Measurements from ENCODE around the gene YPEL3. TPM values are rescaled to one million over a fixed set of nuclear protein-coding genes. Genes with fewer than 3 reads are reported as not detected.

Gene YPEL3
- total and polyA plus RNA-seq, 2 donors (not counting 3 experiments of a cell fraction or from before 2014, with no cell fraction given), result 46.1 to 78.0 TPM

DNA sequence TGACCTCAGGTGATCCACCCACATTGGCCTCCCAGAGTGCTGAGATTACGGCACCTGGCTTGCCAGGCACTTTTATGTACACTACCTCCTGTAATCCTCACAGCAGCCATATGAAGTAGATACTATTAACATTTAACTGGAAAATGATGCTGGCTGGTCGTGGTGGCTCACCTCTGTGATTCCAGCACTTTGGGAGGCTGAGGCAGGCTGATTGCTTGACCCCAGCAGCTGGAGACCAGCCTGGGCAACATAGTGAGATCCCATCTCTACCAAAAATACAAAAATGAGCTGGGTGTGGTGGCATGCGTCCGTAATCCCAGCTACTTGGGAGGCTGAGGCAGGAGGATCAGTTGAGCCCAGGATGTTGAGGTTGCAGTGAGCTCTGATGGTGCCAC lies 29.0 kb upstream of the YPEL3 start:
- no peaks in the 10 kb centered on the region for H3K9me1 ChIP-seq (replicated peaks; ENCODE audit: control insufficient read depth, extremely low read depth, insufficient read depth, low read length)
- H3K27me3 ChIP-seq (ENCODE audit: control insufficient read depth in 2 of 2, insufficient read depth in 2 of 2, low read length in 2 of 2), result no peaks in the 10 kb centered on the region
- FAIRE-seq, result no peak
- peaks cover 14% of the 10 kb centered on the region for H3K4me1 ChIP-seq (ENCODE audit: control insufficient read depth, extremely low read depth, insufficient read depth, low read length)
- no peak overlapping the region for H3K9ac ChIP-seq (replicated peaks; ENCODE audit: extremely low read depth, insufficient read depth, low read length)
- TF ChIP-seq MYC (IDR thresholded peaks at IDR 0.05; ENCODE audit: low read depth, low read length) (no peak), POLR2A (IDR thresholded peaks at IDR 0.05; ENCODE audit: low read depth, low read length) (no peak), POLR2AphosphoS5 (IDR thresholded peaks at IDR 0.05; ENCODE audit: insufficient read depth, low read depth, low read length) (no peak), EZH2 (IDR thresholded peaks at IDR 0.05; ENCODE audit: borderline replicate concordance, low read depth, low read length, severe bottlenecking) (no peak), GATA2 (IDR thresholded peaks at IDR 0.05; ENCODE audit: insufficient read depth, insufficient read length, low read depth, low read length) (no peak), JUN (IDR thresholded peaks at IDR 0.05; ENCODE audit: borderline replicate concordance, insufficient read depth, insufficient read length, low read depth) (no peak), FOS (IDR thresholded peaks at IDR 0.05; ENCODE audit: borderline replicate concordance, insufficient read depth, low read length) (no peak)
- TF ChIP-seq, protein P1, sequence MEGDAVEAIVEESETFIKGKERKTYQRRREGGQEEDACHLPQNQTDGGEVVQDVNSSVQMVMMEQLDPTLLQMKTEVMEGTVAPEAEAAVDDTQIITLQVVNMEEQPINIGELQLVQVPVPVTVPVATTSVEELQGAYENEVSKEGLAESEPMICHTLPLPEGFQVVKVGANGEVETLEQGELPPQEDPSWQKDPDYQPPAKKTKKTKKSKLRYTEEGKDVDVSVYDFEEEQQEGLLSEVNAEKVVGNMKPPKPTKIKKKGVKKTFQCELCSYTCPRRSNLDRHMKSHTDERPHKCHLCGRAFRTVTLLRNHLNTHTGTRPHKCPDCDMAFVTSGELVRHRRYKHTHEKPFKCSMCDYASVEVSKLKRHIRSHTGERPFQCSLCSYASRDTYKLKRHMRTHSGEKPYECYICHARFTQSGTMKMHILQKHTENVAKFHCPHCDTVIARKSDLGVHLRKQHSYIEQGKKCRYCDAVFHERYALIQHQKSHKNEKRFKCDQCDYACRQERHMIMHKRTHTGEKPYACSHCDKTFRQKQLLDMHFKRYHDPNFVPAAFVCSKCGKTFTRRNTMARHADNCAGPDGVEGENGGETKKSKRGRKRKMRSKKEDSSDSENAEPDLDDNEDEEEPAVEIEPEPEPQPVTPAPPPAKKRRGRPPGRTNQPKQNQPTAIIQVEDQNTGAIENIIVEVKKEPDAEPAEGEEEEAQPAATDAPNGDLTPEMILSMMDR (IDR thresholded peaks at IDR 0.05; ENCODE audit: extremely low read depth in 1 of 2, insufficient read depth in 1 of 2, low read depth in 1 of 2, low read length in 2 of 2), result no peak
- TF ChIP-seq, protein P2, sequence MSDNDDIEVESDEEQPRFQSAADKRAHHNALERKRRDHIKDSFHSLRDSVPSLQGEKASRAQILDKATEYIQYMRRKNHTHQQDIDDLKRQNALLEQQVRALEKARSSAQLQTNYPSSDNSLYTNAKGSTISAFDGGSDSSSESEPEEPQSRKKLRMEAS (IDR thresholded peaks at IDR 0.05; ENCODE audit: insufficient read depth, insufficient read length), result no peak
- H3K79me2 ChIP-seq (ENCODE audit: control insufficient read depth, insufficient read depth, low read length), result peaks cover 5% of the 10 kb centered on the region
- no peaks in the 10 kb centered on the region for H3K9me3 ChIP-seq (replicated peaks; ENCODE audit: control insufficient read depth, insufficient read depth, low read length)
- no peak overlapping the region for H3K4me3 ChIP-seq (replicated peaks in 1 of 3; ENCODE audit: insufficient read depth in 1 of 3, low read depth in 1 of 3, low read length in 3 of 3)
- BruUV-seq (replicated peaks), result no TSS peak
- no peak overlapping the region for H3K27ac ChIP-seq (ENCODE audit: insufficient read depth, low read depth, low read length)
- CTCF ChIA-PET, result interaction anchor here (1.0 to 2.2 kb wide), 4 partner anchors 11 to 305 kb away, joined by 3 to 10 read pairs (median 4); partner anchors contain the start of genes DCTPP1, GDPD3 and TBX6
- no peaks in the 10 kb centered on the region for H4K20me1 ChIP-seq (replicated peaks; ENCODE audit: control insufficient read depth, extremely low read depth, insufficient read depth, low read length)
- intact Hi-C loops (cut with micrococcal nuclease), result no loop called here
- POLR2A ChIA-PET, result interaction anchor here (0.6 kb wide), 1 partner anchor 14 kb away, joined by 8 read pairs; no protein-coding TSS in a partner anchor
- no peak for DNase-seq (ENCODE audit: low read depth, low spot score)
- no peak overlapping the region for H2AFZ ChIP-seq (ENCODE audit: low read depth, low read length)
- H3K36me3 ChIP-seq (ENCODE audit: control insufficient read depth in 2 of 2, extremely low read depth in 1 of 2, insufficient read depth in 2 of 2, low read length in 2 of 2), result peaks cover 0 to 4% of the 10 kb centered on the region in 2 experiments
- dilution Hi-C loops (cut with MboI; ENCODE audit: extremely low pct_ligation_motif_present, low sequenced_read_pairs), result no loop called here
- no peak overlapping the region for H3K4me2 ChIP-seq (ENCODE audit: insufficient read depth, low read length)

Data from endothelial cell of umbilical vein (primary cell).